ENCODE data around the gene PARVB. TPM values are rescaled to one million over a fixed set of nuclear protein-coding genes. Genes with fewer than 3 reads are reported as not detected.

The PARVB gene
- polyA plus RNA-seq, 1 donor (not counting 4 experiments of a cell fraction or from before 2014, with no cell fraction given): 10.5 TPM

GRCh38 chr22:44031158-44031952 is 7.3 kb downstream of the PARVB start:
- no peaks in the 10 kb centered on the region for H3K27me3 ChIP-seq (ENCODE audit: control insufficient read depth, extremely low read depth, insufficient read depth, low read length)
- H3K36me3 ChIP-seq (ENCODE audit: control insufficient read depth in 2 of 2, extremely low read depth in 1 of 2, insufficient read depth in 2 of 2, low read length in 2 of 2): no peaks in the 10 kb centered on the region
- FAIRE-seq (no peak), DNase-seq (ENCODE audit: low read depth, low spot score) (no peak)
- no peak overlapping the region for H3K9ac ChIP-seq (ENCODE audit: control insufficient read depth, extremely low read depth, insufficient read depth, low read length)
- no peak for TF ChIP-seq EZH2 (IDR thresholded peaks at IDR 0.05; ENCODE audit: low read length)
- TF ChIP-seq, protein P1, sequence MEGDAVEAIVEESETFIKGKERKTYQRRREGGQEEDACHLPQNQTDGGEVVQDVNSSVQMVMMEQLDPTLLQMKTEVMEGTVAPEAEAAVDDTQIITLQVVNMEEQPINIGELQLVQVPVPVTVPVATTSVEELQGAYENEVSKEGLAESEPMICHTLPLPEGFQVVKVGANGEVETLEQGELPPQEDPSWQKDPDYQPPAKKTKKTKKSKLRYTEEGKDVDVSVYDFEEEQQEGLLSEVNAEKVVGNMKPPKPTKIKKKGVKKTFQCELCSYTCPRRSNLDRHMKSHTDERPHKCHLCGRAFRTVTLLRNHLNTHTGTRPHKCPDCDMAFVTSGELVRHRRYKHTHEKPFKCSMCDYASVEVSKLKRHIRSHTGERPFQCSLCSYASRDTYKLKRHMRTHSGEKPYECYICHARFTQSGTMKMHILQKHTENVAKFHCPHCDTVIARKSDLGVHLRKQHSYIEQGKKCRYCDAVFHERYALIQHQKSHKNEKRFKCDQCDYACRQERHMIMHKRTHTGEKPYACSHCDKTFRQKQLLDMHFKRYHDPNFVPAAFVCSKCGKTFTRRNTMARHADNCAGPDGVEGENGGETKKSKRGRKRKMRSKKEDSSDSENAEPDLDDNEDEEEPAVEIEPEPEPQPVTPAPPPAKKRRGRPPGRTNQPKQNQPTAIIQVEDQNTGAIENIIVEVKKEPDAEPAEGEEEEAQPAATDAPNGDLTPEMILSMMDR (optimal IDR thresholded peaks at IDR 0.05 in 1 of 3, IDR thresholded peaks at IDR 0.05 in 1 of 3, conservative IDR thresholded peaks at IDR 0.05 in 1 of 3; ENCODE audit: extremely low read depth in 1 of 3, insufficient read depth in 2 of 3, low read length in 3 of 3): no peak
- no peak overlapping the region for H2AFZ ChIP-seq (ENCODE audit: control insufficient read depth, low read length)
- H3K9me1 ChIP-seq (ENCODE audit: control insufficient read depth, extremely low read depth, insufficient read depth, low read length): no peaks in the 10 kb centered on the region
- H3K4me2 ChIP-seq (ENCODE audit: control insufficient read depth, extremely low read depth, insufficient read depth, low read depth, low read length): no peak overlapping the region
- H3K9me3 ChIP-seq (ENCODE audit: control insufficient read depth, low read depth, low read length): no peaks in the 10 kb centered on the region
- H3K27ac ChIP-seq (ENCODE audit: control insufficient read depth, insufficient read depth, low read length): no peak overlapping the region
- no peaks in the 10 kb centered on the region for H3K79me2 ChIP-seq (ENCODE audit: control insufficient read depth, insufficient read depth, low read length)
- no peak overlapping the region for H3K4me3 ChIP-seq (ENCODE audit: control insufficient read depth in 2 of 3, extremely low read depth in 1 of 3, insufficient read depth in 2 of 3, low read depth in 1 of 3, low read length in 3 of 3)
- no peaks in the 10 kb centered on the region for H3K4me1 ChIP-seq (ENCODE audit: control insufficient read depth, extremely low read depth, insufficient read depth, low read length)
- H4K20me1 ChIP-seq (ENCODE audit: control insufficient read depth, extremely low read depth, insufficient read depth, low read length): no peaks in the 10 kb centered on the region
- dilution Hi-C loops (cut with MboI; ENCODE audit: extremely low pct_ligation_motif_present, low sequenced_read_pairs): no loop called here

DNA sequence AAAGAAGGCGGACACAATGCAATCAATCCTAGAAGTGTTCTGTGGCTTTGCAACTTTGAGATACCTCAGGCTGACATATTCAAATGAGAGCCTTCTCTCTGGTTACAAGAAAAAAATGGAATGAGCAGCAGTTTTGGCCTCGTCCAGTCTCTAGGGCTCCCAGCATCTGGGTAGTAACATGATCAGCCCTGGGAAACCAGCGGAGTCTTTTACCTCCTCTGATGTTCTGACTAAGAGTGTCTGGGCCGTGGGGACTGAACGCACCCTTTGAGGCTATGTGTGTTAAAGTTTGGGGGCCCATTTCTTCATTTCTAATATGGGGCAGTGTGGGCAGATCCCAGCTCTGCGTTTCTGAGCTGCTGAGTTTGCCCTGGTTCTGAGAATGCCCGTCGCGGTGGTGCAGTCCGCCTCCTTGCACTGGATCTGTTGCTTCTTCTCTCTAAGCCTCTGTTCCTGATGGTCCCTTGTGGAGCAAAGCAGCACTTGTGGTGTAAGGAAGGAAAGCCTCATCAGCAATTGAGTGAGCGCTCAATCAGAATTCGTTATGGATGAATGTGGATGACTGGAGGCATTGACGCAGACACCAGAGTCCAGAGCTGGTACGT is 8.1 kb downstream of the PARVB start:
- Histone ChIP-seq H2AFZ (ENCODE audit: control insufficient read depth, low read length) (no peak overlapping the region), H3K9me1 (ENCODE audit: control insufficient read depth, extremely low read depth, insufficient read depth, low read length) (no peaks in the 10 kb centered on the region), H3K4me3 (ENCODE audit: control insufficient read depth in 2 of 3, extremely low read depth in 1 of 3, insufficient read depth in 2 of 3, low read depth in 1 of 3, low read length in 3 of 3) (no peak overlapping the region), H4K20me1 (ENCODE audit: control insufficient read depth, extremely low read depth, insufficient read depth, low read length) (no peaks in the 10 kb centered on the region), H3K27me3 (ENCODE audit: control insufficient read depth, extremely low read depth, insufficient read depth, low read length) (no peaks in the 10 kb centered on the region), H3K79me2 (ENCODE audit: control insufficient read depth, insufficient read depth, low read length) (no peaks in the 10 kb centered on the region), H3K9ac (ENCODE audit: control insufficient read depth, extremely low read depth, insufficient read depth, low read length) (no peak overlapping the region), H3K9me3 (ENCODE audit: control insufficient read depth, low read depth, low read length) (no peaks in the 10 kb centered on the region), H3K4me1 (ENCODE audit: control insufficient read depth, extremely low read depth, insufficient read depth, low read length) (no peaks in the 10 kb centered on the region), H3K27ac (ENCODE audit: control insufficient read depth, insufficient read depth, low read length) (no peak overlapping the region), H3K36me3 (ENCODE audit: control insufficient read depth in 2 of 2, extremely low read depth in 1 of 2, insufficient read depth in 2 of 2, low read length in 2 of 2) (no peaks in the 10 kb centered on the region), H3K4me2 (ENCODE audit: control insufficient read depth, extremely low read depth, insufficient read depth, low read depth, low read length) (no peak overlapping the region)
- no peak for DNase-seq (ENCODE audit: low read depth, low spot score)
- no peak for FAIRE-seq
- no peak for TF ChIP-seq EZH2 (IDR thresholded peaks at IDR 0.05; ENCODE audit: low read length)
- TF ChIP-seq, protein P1 (optimal IDR thresholded peaks at IDR 0.05 in 1 of 3, IDR thresholded peaks at IDR 0.05 in 1 of 3, conservative IDR thresholded peaks at IDR 0.05 in 1 of 3; ENCODE audit: extremely low read depth in 1 of 3, insufficient read depth in 2 of 3, low read length in 3 of 3): no peak
- dilution Hi-C loops (cut with MboI; ENCODE audit: extremely low pct_ligation_motif_present, low sequenced_read_pairs): no loop called here
